HG03558 (cell line): ENCODE measurements around the gene ARSG.
"Not testable (repeated sequence)": the region's sequence is repeated elsewhere in the genome, so short reads cannot be mapped to it uniquely, and the experiment has no call there.

ENCODE experiments used
- ATAC-seq: cut with Tn5 transposase; IDR thresholded peaks from one replicate; pipeline ENCODE4 v1.9.1; 2021; ENCODE audit warnings: moderate number of reproducible peaks; ENCODE audit not compliant: unreplicated experiment; ENCODE audit errors: extremely low read depth

The ARSG gene

GRCh38 chr17:68290955-68291835, at the start of gene ARSG, which contains the start of gene SLC16A6:
Gene ARSG (plus strand): TSS chr17:68291495. CDS start chr17:68307494, 15,999 bp downstream.
Gene SLC16A6 (minus strand): TSS chr17:68291127. CDS start chr17:68278320, 12,807 bp downstream.
- peak; percentile 33 for ATAC-seq

- no peak for ATAC-seq
Measured at GRCh38 chr17:68246271-68247028, 44.8 kb upstream of the ARSG start.

GRCh38 chr17:68247445-68248198, 43.7 kb upstream of the ARSG start, which contains the start of gene AMZ2:
Gene AMZ2 (plus strand): TSS chr17:68248043. CDS start chr17:68250188, 2,145 bp downstream.
- peak; percentile 60 for ATAC-seq

GRCh38 chr17:68248199-68248825, 43.0 kb upstream of the ARSG start:
- ATAC-seq = peak; percentile 11

GRCh38 chr17:68248891-68249290, 42.4 kb upstream of the ARSG start:
- no peak for ATAC-seq

- no peak for ATAC-seq
Measured at GRCh38 chr17:68249354-68249765, 41.9 kb upstream of the ARSG start.

GRCh38 chr17:68253426-68253825, 37.9 kb upstream of the ARSG start:
- ATAC-seq = not testable (repeated sequence)

GRCh38 chr17:68255151-68255550, 36.1 kb upstream of the ARSG start:
- no peak for ATAC-seq

- no peak for ATAC-seq
Measured at GRCh38 chr17:68255731-68256538, 35.4 kb upstream of the ARSG start.

- ATAC-seq = not testable (repeated sequence)
Measured at GRCh38 chr17:68256701-68257100, 34.6 kb upstream of the ARSG start.

- ATAC-seq = no peak
Measured at GRCh38 chr17:68257934-68258333, 33.4 kb upstream of the ARSG start.

GRCh38 chr17:68258890-68259647, 32.2 kb upstream of the ARSG start:
- peak; percentile 85 for ATAC-seq

- ATAC-seq = not testable (repeated sequence)
Measured at GRCh38 chr17:68259648-68259951, 31.7 kb upstream of the ARSG start.

GRCh38 chr17:68260051-68260762, 31.1 kb upstream of the ARSG start:
- no peak for ATAC-seq

GRCh38 chr17:68262467-68262866, 28.8 kb upstream of the ARSG start:
- ATAC-seq = not testable (repeated sequence)

- ATAC-seq = not testable (repeated sequence)
Measured at GRCh38 chr17:68263101-68263681, 28.1 kb upstream of the ARSG start.

GRCh38 chr17:68265833-68266232, 25.5 kb upstream of the ARSG start:
- not testable (repeated sequence) for ATAC-seq
